A549 (cell line): Measurements from ENCODE around the gene CHPT1. TPM values are rescaled to one million over a fixed set of nuclear protein-coding genes. Genes with fewer than 3 reads are reported as not detected.
"Not testable (repeated sequence)": the region's sequence is repeated elsewhere in the genome, so short reads cannot be mapped to it uniquely, and the experiment has no call there.

Experiments
- ATAC-seq, 2 experiments: fragments of 200-7000 bp in 1 of 2; fragments of >200 bp in 1 of 2; cut with Nextera tagmentation in 1 of 2; cut with Tn5 transposase in 1 of 2; 3 replicates each; pipeline versions ENCODE4 v1.8.0 to v1.9.1; 2018 to 2020; ENCODE audit warnings: mild to moderate bottlenecking in 1 of 2, moderate library complexity in 1 of 2
- CTCF ChIA-PET: fragments of 300-600 bp; sonication (Branson Sonifier 250); formaldehyde crosslinking; extraction: SDS; loops from one replicate; lab custom pipeline; 2021; ENCODE audit warnings: antibody characterized with exemption, inconsistent platforms; lab: Yijun Ruan, JAX
- POLR2A ChIA-PET: fragments of 350-600 bp; formaldehyde crosslinking; extraction: SDS; loops from one replicate; lab custom pipeline; 2021; ENCODE audit warnings: antibody characterized with exemption, inconsistent platforms; lab: Yijun Ruan, JAX
- DNase-seq, 2 experiments: peaks; one replicate each; pipeline versions ENCODE4 v3.0.0 to v3.0.0-alpha.2; 2011 to 2016; ENCODE audit warnings: low read depth in 1 of 2, low spot score in 1 of 2
- FAIRE-seq: peaks from 2 replicates; lab custom pipeline; 2011; peaks lifted over from hg19 to GRCh38; lab: Jason Lieb, UNC
- H3K27ac ChIP-seq, 2 experiments: fragments of >200 bp; sonication (Bioruptor Twin); formaldehyde crosslinking; 3 replicates each; pipeline ENCODE4 v1.5.1; 2016 to 2017
- H3K4me1 ChIP-seq: fragments of >200 bp; sonication (Bioruptor Twin); formaldehyde crosslinking; 3 replicates; pipeline ENCODE4 v1.6.1; 2016
- H3K4me2 ChIP-seq: fragments of >200 bp; sonication (Bioruptor Twin); formaldehyde crosslinking; 3 replicates; pipeline ENCODE4 v1.6.1; 2016
- H3K4me3 ChIP-seq: fragments of >200 bp; sonication (Bioruptor Twin); formaldehyde crosslinking; 3 replicates; pipeline ENCODE4 v1.5.1; 2016
- H3K9me3 ChIP-seq: fragments of >200 bp; sonication (Bioruptor Twin); formaldehyde crosslinking; 3 replicates; pipeline ENCODE4 v1.6.1; 2016
- BHLHE40 ChIP-seq: IDR thresholded peaks from 2 replicates; pipeline ENCODE4 v1.6.1; 2012; ENCODE audit warnings: low read depth, low read length, inconsistent platforms
- CBX2 ChIP-seq: fragments of 200-600 bp; sonication (generic); IDR thresholded peaks from 2 replicates; pipeline ENCODE4 v1.6.1; 2016; ENCODE audit warnings: low read depth, mild to moderate bottlenecking, borderline replicate concordance
- E2F6 ChIP-seq: IDR thresholded peaks from 2 replicates; pipeline ENCODE4 v1.6.1; 2012; ENCODE audit warnings: low read depth, borderline replicate concordance
- EHMT2 ChIP-seq: fragments of 200-600 bp; sonication (generic); IDR thresholded peaks from 2 replicates; pipeline ENCODE4 v1.6.1; 2016; ENCODE audit warnings: antibody characterized with exemption, low read depth, mild to moderate bottlenecking, moderate library complexity
- ELK1 ChIP-seq: fragments of 150-350 bp; IDR thresholded peaks from 2 replicates; pipeline ENCODE4 v1.6.1; 2014; ENCODE audit warnings: low read depth, mild to moderate bottlenecking, low read length
- FOSL2 ChIP-seq, 2 experiments: fragments of 450-650 bp in 1 of 2; fragments of >200 bp in 1 of 2; sonication (Bioruptor Twin) in 1 of 2; formaldehyde crosslinking; IDR thresholded peaks; 2 replicates each; pipeline versions ENCODE4 v1.5.0 to v1.6.1; 2016 to 2020; ENCODE audit warnings: mild to moderate bottlenecking in 1 of 2, moderate library complexity in 1 of 2
- HDAC2 ChIP-seq: fragments of 200-600 bp; sonication (generic); IDR thresholded peaks from 2 replicates; pipeline ENCODE4 v1.6.1; 2016
- HMGXB4 ChIP-seq: fragments of 250-450 bp; sonication (Bioruptor Pico); IDR thresholded peaks from 2 replicates; pipeline ENCODE4 v1.5.0; 2021; ENCODE audit warnings: mild to moderate bottlenecking, moderate library complexity, borderline replicate concordance
- HOXB13 ChIP-seq: fragments of 250-450 bp; sonication (Bioruptor Pico); IDR thresholded peaks from 2 replicates; pipeline ENCODE4 v1.5.0; 2020; ENCODE audit warnings: low read depth, mild to moderate bottlenecking, moderate library complexity
- KDM5A ChIP-seq: fragments of 200-600 bp; sonication (generic); IDR thresholded peaks from 2 replicates; pipeline ENCODE4 v1.6.1; 2016; ENCODE audit warnings: antibody characterized with exemption, mild to moderate bottlenecking
- MAZ ChIP-seq: fragments of 150-350 bp; IDR thresholded peaks from 2 replicates; pipeline ENCODE4 v1.6.1; 2014; ENCODE audit warnings: antibody characterized with exemption, low read depth, low read length, borderline replicate concordance
- MYC ChIP-seq: IDR thresholded peaks from 2 replicates; pipeline ENCODE4 v1.6.1; 2012; ENCODE audit warnings: mild to moderate bottlenecking, inconsistent platforms, low read length, improper control_type of control experiment, borderline replicate concordance
- NPAS2 ChIP-seq: fragments of 250-450 bp; sonication (Bioruptor Pico); IDR thresholded peaks from 2 replicates; pipeline ENCODE4 v1.8.0; 2022; ENCODE audit warnings: mild to moderate bottlenecking, moderate library complexity, borderline replicate concordance
- NR3C1 ChIP-seq: fragments of >200 bp; sonication (Bioruptor Twin); formaldehyde crosslinking; IDR thresholded peaks from 3 replicates; pipeline ENCODE4 v1.6.1; 2017
- PBX3 ChIP-seq: IDR thresholded peaks from 2 replicates; pipeline ENCODE4 v1.6.1; 2012
- RARB ChIP-seq: fragments of 250-450 bp; sonication (Bioruptor Pico); IDR thresholded peaks from 2 replicates; pipeline ENCODE4 v1.8.0; 2021; ENCODE audit warnings: mild to moderate bottlenecking, moderate library complexity
- RFX5 ChIP-seq: fragments of 450-650 bp; IDR thresholded peaks from 2 replicates; pipeline ENCODE4 v1.7.1; 2014; ENCODE audit warnings: antibody characterized with exemption, mild to moderate bottlenecking, moderate library complexity
- RNF2 ChIP-seq: fragments of 200-600 bp; sonication (generic); IDR thresholded peaks from 2 replicates; pipeline ENCODE4 v1.6.1; 2016; ENCODE audit warnings: low read depth, mild to moderate bottlenecking, antibody characterized with exemption, moderate library complexity, borderline replicate concordance
- USF2 ChIP-seq: fragments of 450-650 bp; IDR thresholded peaks from 2 replicates; pipeline ENCODE4 v1.6.1; 2014; ENCODE audit warnings: antibody characterized with exemption
- ZC3H11A ChIP-seq: fragments of 450-650 bp; IDR thresholded peaks from 2 replicates; pipeline ENCODE4 v1.6.1; 2014; ENCODE audit warnings: antibody characterized with exemption, mild to moderate bottlenecking
- ZNF302 ChIP-seq: fragments of 250-450 bp; sonication (Bioruptor Pico); IDR thresholded peaks from 2 replicates; pipeline ENCODE4 v1.9.0; 2021; ENCODE audit warnings: inconsistent platforms, mild to moderate bottlenecking, moderate library complexity
- WGBS: methylation state at CpG from one replicate; pipeline ENCODE4 v1.1.6; 2017; ENCODE audit errors: missing lambda C conversion rate; 5-methylcytosine and 5-hydroxymethylcytosine counted together
- polyA plus RNA-seq, 4 experiments: library from polyadenylated mRNA; depleted of rRNA in 3 of 4; stranded (reverse); fragments of >200 nt; fragmentation: RNase III in 1 of 4; extraction: RNeasy Plus Mini Kit Qiagen cat#74134 plus additional on column Dnase treatment in 1 of 4; gene quantifications; 2 replicates in 3 of 4; 3 replicates in 1 of 4; pipeline ENCODE4 v1.2.3, GENCODE V29; 2011 to 2017

Gene CHPT1
- polyA plus RNA-seq, 2 of the 4 experiments (the other 2 are of a cell fraction) = 52.0 to 102 TPM

GRCh38 chr12:101671833-101672232 is 25.6 kb upstream of the CHPT1 start:
- no peaks in the 10 kb centered on the region for H3K4me1 ChIP-seq
- no peaks in the 10 kb centered on the region for H3K9me3 ChIP-seq
- no peak overlapping the region for H3K4me3 ChIP-seq
- peak; percentile 17 to 30; a peak in 2 of 6 replicates for ATAC-seq
- TF ChIP-seq ELK1 (no peak), PBX3 (no peak), EHMT2 (no peak), CBX2 (no peak), RARB (CRISPR knock-in tag) (no peak), KDM5A (no peak), HMGXB4 (CRISPR knock-in tag) (no peak), MYC (no peak), USF2 (no peak), HOXB13 (no peak), E2F6 (no peak), RNF2 (no peak), NPAS2 (no peak), ZC3H11A (no peak), MAZ (no peak), FOSL2 (IDR thresholded peaks at IDR 0.05) (no peak), FOSL2 (CRISPR knock-in tag; IDR thresholded peaks at IDR 0.05) (no peak), ZNF302 (CRISPR knock-in tag) (no peak), NR3C1 (no peak), BHLHE40 (no peak), HDAC2 (no peak)
- TF ChIP-seq, all 56 proteins: peak for 0
- Histone ChIP-seq H3K4me2 (no peak overlapping the region), H3K27ac (no peak overlapping the region)
- ChIA-PET POLR2A (no interaction called here), CTCF (no interaction called here)
- DNase-seq (no peak), FAIRE-seq (no peak)
- WGBS = 86% methylated on average over 4 of the region's 4 CpGs

GRCh38 chr12:101675555-101675954 is 21.9 kb upstream of the CHPT1 start:
- WGBS = 61% methylated on average over 2 of the region's 2 CpGs

GRCh38 chr12:101676497-101676896 is 20.9 kb upstream of the CHPT1 start:
- H3K4me1 ChIP-seq, H3K9me3 ChIP-seq, POLR2A ChIA-PET, H3K27ac ChIP-seq, DNase-seq, ATAC-seq, H3K4me2 ChIP-seq, FAIRE-seq, H3K4me3 ChIP-seq: not testable (repeated sequence)
- CTCF ChIA-PET = interaction anchor here (1.4 kb wide), 1 partner anchor 12 kb away, joined by 3 read pairs; no protein-coding TSS in a partner anchor
- 23% methylated on average over 3 of the region's 3 CpGs for WGBS

More at GRCh38 chr12:101675555-101675954, 21.9 kb upstream of the CHPT1 start:
- DNase-seq = no peak
- ATAC-seq = no peak
- POLR2A ChIA-PET = no interaction called here
- FAIRE-seq = peak; percentile 51
- no peak overlapping the region for H3K4me3 ChIP-seq
- no peaks in the 10 kb centered on the region for H3K9me3 ChIP-seq
- CTCF ChIA-PET = no interaction called here
- no peak for TF ChIP-seq RFX5
- H3K27ac ChIP-seq = no peak overlapping the region
- H3K4me2 ChIP-seq = no peak overlapping the region
- no peaks in the 10 kb centered on the region for H3K4me1 ChIP-seq
